NCI-H748 treated with DMSO at 0.1 percent for 48 hours (cell line): Measurements from ENCODE around the gene MYBPH.

Experiments
- DNase-seq: peaks from one replicate; lab custom pipeline; 2025; lab: John Stamatoyannopoulos, UW

The MYBPH gene

GRCh38 chr1:203129501-203130231, 46.0 kb downstream of the MYBPH start:
- DNase-seq: no peak

DNA sequence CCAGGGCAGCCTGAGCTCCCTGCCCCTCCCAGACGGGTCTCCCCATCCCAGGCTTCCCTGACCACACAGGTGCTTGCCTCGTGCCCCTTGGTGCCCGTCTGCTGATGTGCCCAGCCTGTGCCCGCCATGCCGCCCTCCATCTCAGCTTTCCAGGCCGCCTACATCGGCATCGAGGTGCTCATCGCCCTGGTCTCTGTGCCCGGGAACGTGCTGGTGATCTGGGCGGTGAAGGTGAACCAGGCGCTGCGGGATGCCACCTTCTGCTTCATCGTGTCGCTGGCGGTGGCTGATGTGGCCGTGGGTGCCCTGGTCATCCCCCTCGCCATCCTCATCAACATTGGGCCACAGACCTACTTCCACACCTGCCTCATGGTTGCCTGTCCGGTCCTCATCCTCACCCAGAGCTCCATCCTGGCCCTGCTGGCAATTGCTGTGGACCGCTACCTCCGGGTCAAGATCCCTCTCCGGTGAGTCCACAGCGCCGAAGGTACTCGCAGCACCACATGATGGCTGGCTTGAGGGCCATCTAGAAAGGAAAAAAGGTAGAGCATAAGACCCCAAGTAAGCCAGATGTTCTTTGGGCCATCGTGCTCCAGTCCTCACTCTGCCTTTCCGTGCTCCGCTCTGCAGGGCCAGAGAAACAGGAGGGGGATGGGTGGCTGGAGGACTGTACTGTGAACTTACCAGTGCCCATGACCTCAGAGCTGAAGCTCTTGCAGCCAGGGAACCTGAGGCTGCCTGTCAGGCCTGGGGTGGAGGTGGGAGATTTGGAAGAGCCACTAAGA, 46.7 kb downstream of the MYBPH start:
- no peak for DNase-seq

DNA sequence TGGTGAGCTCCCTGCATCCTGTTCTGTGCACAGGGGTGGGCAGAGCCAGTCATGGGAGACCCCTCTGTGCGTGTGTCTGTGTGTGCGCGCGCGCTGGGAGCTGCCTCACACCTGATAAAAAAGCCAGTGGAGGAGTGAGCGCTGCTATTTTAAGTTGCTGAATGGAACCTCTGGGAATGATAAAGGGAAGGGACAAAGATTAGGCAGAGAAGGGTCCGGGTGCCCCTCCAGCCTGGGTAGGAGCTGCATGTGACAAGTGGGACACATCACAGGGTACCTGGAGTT, 47.3 kb downstream of the MYBPH start:
- DNase-seq: no peak

- peak; percentile 10 for DNase-seq
Observed at GRCh38 chr1:203127666-203128430, 47.8 kb downstream of the MYBPH start, which contains the start of gene ADORA1. ADORA1 (plus strand) TSS chr1:203127726; CDS start chr1:203128842, 1,116 bp downstream.

DNA sequence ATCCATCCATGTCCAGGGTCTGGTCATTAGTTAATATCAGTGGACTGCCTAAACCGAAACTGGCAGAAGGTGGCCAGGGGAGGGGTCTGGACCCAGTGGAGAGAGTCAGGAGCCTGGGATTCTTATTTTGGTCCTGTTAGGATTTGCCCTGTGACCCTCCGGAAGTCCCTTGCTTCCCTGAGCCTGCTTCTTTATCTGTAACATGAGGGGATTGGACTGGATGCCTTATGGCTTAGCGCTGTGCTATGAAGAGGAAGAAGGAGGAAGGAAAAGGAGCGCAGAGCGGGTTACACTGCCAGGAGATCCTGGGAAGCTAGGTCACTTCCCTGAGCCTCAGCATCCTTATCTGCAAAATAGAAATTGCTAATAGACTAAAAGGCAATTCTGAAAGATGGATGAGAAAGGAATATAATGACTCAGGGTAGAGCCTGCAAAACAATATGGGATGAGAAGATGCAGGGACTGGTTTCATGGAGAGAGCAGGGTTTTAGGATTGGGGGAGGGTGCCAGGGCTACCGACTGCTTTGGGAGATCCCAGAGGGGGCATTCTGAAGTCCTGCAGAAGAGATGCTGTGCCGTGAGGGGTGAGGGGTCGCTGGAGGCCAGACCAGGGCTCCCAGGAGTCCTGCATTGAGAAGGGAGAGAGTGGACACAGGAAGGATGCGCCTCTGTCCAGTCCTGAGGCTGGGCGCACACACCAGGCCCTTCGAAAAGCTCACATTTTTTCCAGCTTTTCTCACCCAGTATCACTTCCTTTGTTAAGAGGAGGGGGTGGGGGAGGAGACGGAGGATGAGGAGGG, 48.6 kb downstream of the MYBPH start:
- no peak for DNase-seq

GRCh38 chr1:203126151-203126865, 49.3 kb downstream of the MYBPH start:
- no peak for DNase-seq

DNA sequence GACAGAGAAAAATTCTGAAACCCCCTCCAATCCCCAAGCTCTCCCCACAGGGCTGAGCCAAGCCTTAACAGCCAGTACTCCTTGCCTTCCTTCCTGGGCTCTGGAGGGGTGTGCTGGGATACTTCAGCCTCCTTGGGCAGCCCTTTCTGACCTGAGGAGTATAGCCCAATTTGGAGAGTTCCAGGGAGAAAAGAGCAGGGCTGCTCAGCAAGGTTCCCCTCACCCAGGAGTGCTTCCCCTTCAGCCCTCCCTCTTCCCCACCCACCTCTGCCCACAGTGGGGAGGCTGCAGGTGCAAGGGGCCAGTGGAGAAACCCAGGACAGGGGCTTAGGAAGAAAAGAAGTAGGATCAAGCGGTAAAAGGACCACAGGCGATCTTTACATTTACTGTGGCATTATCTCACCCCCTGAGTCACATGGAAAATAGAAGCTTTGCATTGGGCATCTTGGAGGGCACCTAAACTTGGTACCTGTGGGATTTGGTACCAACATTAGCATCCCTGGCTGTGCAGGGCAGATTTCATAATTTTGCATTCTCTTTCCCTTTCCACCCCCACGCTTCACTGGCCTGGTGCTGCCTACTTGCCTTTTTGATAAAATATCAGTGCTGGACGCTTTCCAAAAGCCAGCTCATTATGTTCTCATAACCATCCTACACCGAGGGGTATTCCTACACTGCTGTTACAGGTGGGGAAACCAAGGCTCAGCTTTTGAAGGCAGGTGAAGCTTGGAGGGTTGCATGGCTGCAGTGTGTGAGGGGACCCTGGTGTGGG, 50.9 kb downstream of the MYBPH start:
- DNase-seq: no peak

DNA sequence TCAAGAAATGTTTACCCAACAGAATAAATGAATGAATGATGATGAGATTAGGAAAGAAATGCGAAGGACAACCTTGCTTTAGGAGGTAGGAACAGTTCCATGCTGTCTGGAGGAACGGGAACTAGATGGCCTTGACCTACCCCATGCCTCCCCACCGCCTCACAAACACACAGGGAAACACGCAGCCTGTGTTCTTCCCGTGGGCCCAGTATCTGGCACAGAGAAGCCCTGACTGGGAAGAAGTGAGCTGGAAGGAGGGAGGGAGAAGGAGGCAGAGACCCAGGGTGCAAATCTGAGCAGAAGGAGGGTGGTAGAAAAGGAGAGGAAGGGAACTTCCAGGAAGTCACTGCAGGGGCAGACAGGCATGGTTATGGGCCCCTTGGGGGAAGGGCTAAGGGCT, 51.6 kb downstream of the MYBPH start:
- no peak for DNase-seq

DNA sequence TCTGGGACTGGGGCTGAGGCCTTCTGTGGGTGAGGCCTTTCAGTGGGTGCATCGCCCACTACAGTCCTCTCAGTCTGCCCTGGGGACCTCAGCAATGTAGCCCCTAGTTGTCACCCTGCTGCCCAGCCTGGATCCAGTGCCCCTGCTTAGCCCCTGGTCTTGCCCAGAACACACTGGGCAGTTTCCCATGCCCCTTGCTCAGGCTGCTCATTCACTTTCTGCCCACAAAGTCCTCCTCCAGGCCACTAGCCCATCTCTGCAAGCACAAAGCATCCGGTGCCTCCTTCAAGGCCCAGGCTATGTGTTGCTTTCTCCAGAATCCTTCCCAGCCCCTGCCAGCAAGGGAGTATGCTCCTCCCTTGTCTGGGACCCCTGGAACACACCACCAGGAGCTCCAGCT, 53.5 kb downstream of the MYBPH start:
- no peak for DNase-seq

- DNase-seq: no peak
Observed at GRCh38 chr1:203121186-203122015, 54.2 kb downstream of the MYBPH start.

DNA sequence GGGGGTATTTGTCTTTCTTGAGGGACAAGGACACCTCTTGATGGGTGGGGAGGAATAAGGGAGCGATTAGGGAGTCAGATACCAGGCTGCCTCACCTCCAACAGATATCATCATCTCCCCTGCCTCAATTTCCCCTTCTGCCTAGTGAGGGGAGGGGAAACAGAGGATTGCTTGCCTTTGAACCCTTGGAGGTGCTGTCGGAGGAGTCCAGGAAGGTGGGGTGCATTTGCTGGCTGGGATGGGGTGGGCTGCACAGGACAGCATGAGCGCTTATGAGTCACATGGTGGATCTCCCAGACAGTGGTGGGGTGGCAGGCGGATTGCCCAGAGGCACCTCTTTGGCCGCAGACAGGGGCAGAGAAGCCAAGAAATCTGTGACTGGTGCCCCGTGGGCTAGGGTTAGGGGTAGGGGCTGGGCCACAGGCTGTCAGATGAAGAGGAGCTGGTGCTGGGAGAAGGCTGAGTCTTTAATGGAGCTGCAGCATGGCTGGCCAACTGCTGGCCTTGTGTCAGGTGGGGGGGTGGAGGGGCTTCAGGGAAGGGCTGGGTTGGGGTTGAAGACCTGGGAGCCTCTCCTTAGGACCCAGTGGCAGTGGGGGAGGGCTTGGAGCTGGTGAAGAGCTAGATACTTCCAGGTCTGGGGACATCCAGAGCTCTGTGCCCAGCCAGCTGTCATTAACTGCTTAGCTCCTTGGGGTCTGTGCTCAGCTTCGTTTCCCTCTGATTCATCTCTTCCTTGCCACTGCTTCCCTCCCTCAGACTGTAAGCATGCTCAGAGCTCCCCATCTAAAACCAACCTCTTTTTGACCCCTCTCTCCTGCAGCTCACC, 55.1 kb downstream of the MYBPH start:
- no peak for DNase-seq
